Fibroblast of the aortic adventitia (primary cell): ENCODE results near the gene NRBF2. TPM values are rescaled to one million over a fixed set of nuclear protein-coding genes. Genes with fewer than 3 reads are reported as not detected.
A peak's percentile ranks its signal among the peaks of the same experiment; 100 is the strongest.

ENCODE experiments used
- DNase-seq: peaks from one replicate; pipeline ENCODE4 v3.0.0-alpha.2; 2010; ENCODE audit warnings: low read depth
- H3K4me3 ChIP-seq: 2 replicates; pipeline ENCODE4 v1.5.1; 2011; ENCODE audit warnings: low read depth, mild to moderate bottlenecking, control low read depth, low read length, moderate library complexity
- CTCF ChIP-seq: IDR thresholded peaks from 2 replicates; pipeline ENCODE4 v1.5.1; 2011; ENCODE audit warnings: mild to moderate bottlenecking, low read length, control low read depth, inconsistent platforms; ENCODE audit not compliant: insufficient read depth
- total RNA-seq: library from RNA; depleted of rRNA; stranded (reverse); fragments of >200 nt; gene quantifications from 2 replicates; pipeline ENCODE4 v1.2.3, GENCODE V29; 2012; ENCODE audit warnings: low replicate concordance

NRBF2 gene
- total RNA-seq, 1 donor: 26.6 TPM

DNA sequence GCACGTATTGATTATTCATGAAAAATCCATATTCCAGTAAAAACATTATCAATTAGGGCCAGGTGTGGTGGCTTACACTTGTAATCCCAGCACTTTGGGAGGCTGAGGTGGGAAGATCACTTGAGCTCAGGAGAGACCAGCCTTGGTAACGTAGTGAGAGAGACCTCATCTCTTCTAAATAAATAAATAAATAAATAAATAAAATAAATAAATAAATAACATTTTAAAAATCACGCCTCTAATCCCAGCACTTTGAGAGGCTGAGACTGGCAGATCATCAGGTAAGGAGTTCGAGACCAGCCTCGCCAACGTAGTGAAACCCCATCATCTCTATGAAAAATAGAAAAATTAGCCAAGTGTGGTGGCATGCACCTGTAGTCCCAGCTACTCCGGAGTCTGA lies 32.1 kb downstream of the NRBF2 start:
- H3K4me3 ChIP-seq: no peak overlapping the region
- no peak for TF ChIP-seq CTCF
- no peak for DNase-seq

GRCh38 chr10:63166742-63167258 lies 33.7 kb downstream of the NRBF2 start:
- TF ChIP-seq CTCF: peak; percentile 89
- peak; percentile 91 for DNase-seq

GRCh38 chr10:63168821-63169462 lies 35.8 kb downstream of the NRBF2 start:
- no peak for DNase-seq
- no peak for TF ChIP-seq CTCF
- H3K4me3 ChIP-seq: no peak overlapping the region

More at GRCh38 chr10:63166742-63167258, 33.7 kb downstream of the NRBF2 start:
- no peak overlapping the region for H3K4me3 ChIP-seq

- TF ChIP-seq CTCF: no peak
- no peak overlapping the region for H3K4me3 ChIP-seq
- no peak for DNase-seq
These were observed 36.5 kb downstream of the NRBF2 start for GRCh38 chr10:63169624-63170023.

- no peak for TF ChIP-seq CTCF
- DNase-seq: no peak
- H3K4me3 ChIP-seq: no peak overlapping the region
These were observed 38.2 kb downstream of the NRBF2 start for GRCh38 chr10:63171255-63171855.

GRCh38 chr10:63171926-63172325 lies 38.8 kb downstream of the NRBF2 start:
- TF ChIP-seq CTCF: no peak
- no peak overlapping the region for H3K4me3 ChIP-seq
- DNase-seq: no peak
